MCF 10A (cell line): ENCODE data around the gene ZKSCAN7. TPM values are rescaled to one million over a fixed set of nuclear protein-coding genes. Genes with fewer than 3 reads are reported as not detected.

ENCODE experiments used
- BruUV-seq: library from RNA; stranded (reverse); fragments of 400-500 nt; replicated peaks from 2 replicates; lab custom pipeline; 2021; lab: Mats Ljungman, UMichigan
- CTCF ChIA-PET: fragments of 300-600 bp; sonication (Branson Sonifier 250); formaldehyde crosslinking; extraction: SDS; loops from one replicate; lab custom pipeline; 2021; ENCODE audit warnings: antibody characterized with exemption, inconsistent platforms; lab: Yijun Ruan, JAX
- POLR2A ChIA-PET: fragments of 300-600, 350-650 bp; sonication (Branson Sonifier 250); formaldehyde crosslinking; extraction: SDS; loops from one replicate; lab custom pipeline; 2020; ENCODE audit warnings: antibody characterized with exemption, inconsistent platforms; lab: Yijun Ruan, JAX
- DNase-seq: peaks from one replicate; pipeline ENCODE4 v3.0.0-alpha.2; 2018; ENCODE audit not compliant: unreplicated experiment
- H3K27ac Mint-ChIP-seq: one replicate; pipeline ENCODE4 v1.8.0; 2022; ENCODE audit warnings: mild to moderate bottlenecking, low read depth, mixed read lengths; ENCODE audit not compliant: unreplicated experiment
- H3K27me3 Mint-ChIP-seq: one replicate; pipeline ENCODE4 v1.8.0; 2022; ENCODE audit warnings: mixed read lengths; ENCODE audit not compliant: insufficient read depth, unreplicated experiment
- H3K36me3 Mint-ChIP-seq: one replicate; pipeline ENCODE4 v1.8.0; 2022; ENCODE audit warnings: mild to moderate bottlenecking, moderate library complexity, mixed read lengths; ENCODE audit not compliant: insufficient read depth, unreplicated experiment
- H3K4me1 Mint-ChIP-seq: one replicate; pipeline ENCODE4 v1.8.0; 2022; ENCODE audit warnings: mixed read lengths; ENCODE audit not compliant: insufficient read depth, unreplicated experiment
- H3K4me3 Mint-ChIP-seq: one replicate; pipeline ENCODE4 v1.8.0; 2022; ENCODE audit warnings: mild to moderate bottlenecking, moderate library complexity, mixed read lengths; ENCODE audit not compliant: unreplicated experiment
- H3K9me3 Mint-ChIP-seq: one replicate; pipeline ENCODE4 v1.8.0; 2022; ENCODE audit warnings: mixed read lengths; ENCODE audit not compliant: unreplicated experiment
- CTCF ChIP-seq: fragments of 200-600 bp; IDR thresholded peaks from one replicate; pipeline ENCODE4 v1.8.0; 2022; ENCODE audit warnings: antibody characterized with exemption, mild to moderate bottlenecking; ENCODE audit not compliant: unreplicated experiment
- intact Hi-C: fragments of 100-400 bp; cut with micrococcal nuclease; formaldehyde crosslinking; loops from 2 replicates; pipeline ENCODE4 v1.14.1; 2022
- total RNA-seq: library from RNA; stranded (reverse); gene quantifications from 2 replicates; pipeline ENCODE4 v1.2.3, GENCODE V29; 2022

Gene ZKSCAN7
- total RNA-seq, 1 experiment from 2014 or later: not detected

DNA sequence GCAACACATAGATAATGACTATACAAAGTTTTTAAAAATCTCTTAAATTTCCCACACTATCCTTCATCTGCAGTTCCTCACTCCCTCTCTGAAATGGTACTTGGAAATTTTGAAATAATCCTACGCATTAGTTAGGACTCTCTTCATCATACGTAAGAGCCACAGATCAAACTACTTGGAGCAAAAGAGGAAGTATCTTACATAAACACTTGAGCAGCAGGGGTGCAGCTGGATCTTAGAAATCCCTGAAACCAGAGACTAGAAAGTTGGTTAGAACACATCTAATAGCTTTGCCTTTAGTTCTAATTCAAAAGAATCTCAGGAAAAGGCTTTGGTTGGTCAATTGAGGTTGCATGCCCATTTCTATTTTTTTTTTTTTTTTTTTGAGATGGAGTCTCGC lies 38.8 kb upstream of the ZKSCAN7 start:
- H3K4me1 Mint-ChIP-seq: no peaks in the 10 kb centered on the region
- no peak for TF ChIP-seq CTCF
- H3K27ac Mint-ChIP-seq: no peak overlapping the region
- ChIA-PET POLR2A (interaction anchor here (0.6 kb wide), 2 partner anchors 175 to 215 kb away, joined by 3 read pairs; no protein-coding TSS in a partner anchor), CTCF (no interaction called here)
- no peaks in the 10 kb centered on the region for H3K36me3 Mint-ChIP-seq
- no peaks in the 10 kb centered on the region for H3K9me3 Mint-ChIP-seq
- no peak overlapping the region for H3K4me3 Mint-ChIP-seq
- BruUV-seq: no TSS peak
- intact Hi-C loops: no loop called here
- peaks cover 10% of the 10 kb centered on the region for H3K27me3 Mint-ChIP-seq
- DNase-seq: no peak

DNA sequence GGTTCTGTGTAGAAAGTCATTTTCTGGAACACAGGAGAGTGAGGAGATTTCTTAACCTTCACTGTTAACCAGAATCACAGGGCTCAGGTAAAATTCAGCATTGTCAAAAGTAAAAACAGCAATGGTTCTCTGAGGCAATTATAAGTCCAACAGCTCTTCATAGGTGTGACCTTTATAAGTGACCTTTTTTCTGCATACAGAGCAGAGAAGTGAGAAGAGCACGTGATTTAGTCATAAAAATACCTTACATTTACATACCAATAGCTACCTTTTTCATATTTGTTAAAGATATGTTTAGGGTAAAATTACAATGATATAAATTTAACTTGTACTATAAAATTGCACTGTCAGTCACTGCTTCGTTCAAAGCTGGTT lies 36.2 kb upstream of the ZKSCAN7 start:
- no TSS peak for BruUV-seq
- Mint-ChIP-seq H3K27me3 (peaks cover 29% of the 10 kb centered on the region), H3K9me3 (no peaks in the 10 kb centered on the region), H3K4me3 (no peak overlapping the region), H3K36me3 (no peaks in the 10 kb centered on the region), H3K4me1 (no peaks in the 10 kb centered on the region), H3K27ac (no peak overlapping the region)
- ChIA-PET POLR2A (interaction anchor here (1.2 kb wide), 1 partner anchor 8 kb away, joined by 4 read pairs; no protein-coding TSS in a partner anchor), CTCF (interaction anchor here (0.7 to 2.3 kb wide), 2 partner anchors 11 to 129 kb away, joined by 4 to 7 read pairs; no protein-coding TSS in a partner anchor)
- TF ChIP-seq CTCF: no peak
- no peak for DNase-seq
- intact Hi-C loops: no loop called here

GRCh38 chr3:44521721-44522120 lies 33.3 kb upstream of the ZKSCAN7 start:
- intact Hi-C loops: no loop called here
- no TSS peak for BruUV-seq
- DNase-seq: no peak
- POLR2A ChIA-PET: no interaction called here
- CTCF ChIA-PET: interaction anchor here (0.7 kb wide), 1 partner anchor 412 kb away, joined by 3 read pairs; no protein-coding TSS in a partner anchor
- Mint-ChIP-seq H3K36me3 (no peaks in the 10 kb centered on the region), H3K4me3 (no peak overlapping the region), H3K27ac (no peak overlapping the region), H3K4me1 (no peaks in the 10 kb centered on the region), H3K27me3 (peaks cover 45% of the 10 kb centered on the region), H3K9me3 (no peaks in the 10 kb centered on the region)
- no peak for TF ChIP-seq CTCF

GRCh38 chr3:44522494-44522933 lies 32.5 kb upstream of the ZKSCAN7 start:
- H3K4me3 Mint-ChIP-seq: no peak overlapping the region
- no peaks in the 10 kb centered on the region for H3K4me1 Mint-ChIP-seq
- intact Hi-C loops: no loop called here
- H3K9me3 Mint-ChIP-seq: no peaks in the 10 kb centered on the region
- no peaks in the 10 kb centered on the region for H3K36me3 Mint-ChIP-seq
- DNase-seq: no peak
- no peak for TF ChIP-seq CTCF
- BruUV-seq: no TSS peak
- POLR2A ChIA-PET: no interaction called here
- CTCF ChIA-PET: no interaction called here
- peaks cover 45% of the 10 kb centered on the region for H3K27me3 Mint-ChIP-seq
- no peak overlapping the region for H3K27ac Mint-ChIP-seq
